Skeletal muscle satellite cell (primary cell): ENCODE measurements around the gene COPZ2.

ENCODE experiments used
- H3K27me3 ChIP-seq: 2 replicates; pipeline ENCODE4 v1.7.0; 2013; ENCODE audit warnings: low read length; ENCODE audit not compliant: control insufficient read depth, insufficient read depth
- H3K36me3 ChIP-seq: 2 replicates; pipeline ENCODE4 v1.7.0; 2013; ENCODE audit warnings: mild to moderate bottlenecking, control low read depth, low read length; ENCODE audit not compliant: insufficient read depth
- H3K4me1 ChIP-seq: 2 replicates; pipeline ENCODE4 v1.7.0; 2013; ENCODE audit warnings: low read length; ENCODE audit not compliant: control insufficient read depth, insufficient read depth
- H3K4me2 ChIP-seq: 2 replicates; pipeline ENCODE4 v1.7.0; 2013; ENCODE audit warnings: mild to moderate bottlenecking, low read length
- H3K4me3 ChIP-seq: 2 replicates; pipeline ENCODE4 v1.7.0; 2013; ENCODE audit warnings: low read length
- H3K9ac ChIP-seq: 2 replicates; pipeline ENCODE4 v1.7.0; 2013; ENCODE audit warnings: mild to moderate bottlenecking, low read depth, low read length, moderate library complexity
- H3K9me3 ChIP-seq: replicated peaks from 2 replicates; pipeline ENCODE4 v1.7.0; 2013; ENCODE audit warnings: mild to moderate bottlenecking, control low read depth, low read length

COPZ2 gene

GRCh38 chr17:48014595-48015111, 22.9 kb downstream of the COPZ2 start:
- peaks cover 10% of the 10 kb centered on the region for H3K4me1 ChIP-seq
- no peaks in the 10 kb centered on the region for H3K36me3 ChIP-seq
- H3K27me3 ChIP-seq, result peaks cover 11% of the 10 kb centered on the region
- no peak overlapping the region for H3K4me3 ChIP-seq
- H3K9ac ChIP-seq, result no peak overlapping the region
- H3K9me3 ChIP-seq, result no peaks in the 10 kb centered on the region
- no peak overlapping the region for H3K4me2 ChIP-seq

GRCh38 chr17:48013876-48014594, 23.6 kb downstream of the COPZ2 start:
- Histone ChIP-seq H3K27me3 (peaks cover 11% of the 10 kb centered on the region), H3K4me1 (peaks cover 10% of the 10 kb centered on the region), H3K9ac (no peak overlapping the region), H3K9me3 (no peaks in the 10 kb centered on the region), H3K4me3 (no peak overlapping the region), H3K36me3 (no peaks in the 10 kb centered on the region), H3K4me2 (no peak overlapping the region)

DNA sequence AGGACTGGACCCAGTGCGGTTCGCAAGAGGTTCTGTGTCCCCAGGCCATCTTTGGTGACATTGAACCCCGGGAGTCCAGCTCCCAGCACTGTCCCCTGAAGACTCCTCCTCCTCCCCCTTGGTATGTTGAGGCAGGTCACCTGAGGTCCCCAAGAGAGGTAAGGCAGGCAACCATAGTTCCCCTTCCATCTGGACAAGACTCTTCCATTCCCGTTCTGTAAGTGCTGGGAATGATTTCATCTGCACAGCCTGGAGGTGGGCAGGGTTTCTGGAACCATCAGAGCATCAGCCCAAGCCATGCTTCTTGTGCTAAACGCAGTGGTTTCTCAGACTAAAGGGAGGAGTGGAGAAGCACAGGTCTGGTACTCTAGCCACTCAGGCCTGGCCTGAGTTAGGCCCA, 24.9 kb downstream of the COPZ2 start:
- Histone ChIP-seq H3K4me3 (peak overlapping the region; percentile 66), H3K9ac (no peak overlapping the region), H3K4me1 (peaks cover 10% of the 10 kb centered on the region), H3K9me3 (no peaks in the 10 kb centered on the region), H3K4me2 (peak overlapping the region; percentile 82), H3K36me3 (no peaks in the 10 kb centered on the region), H3K27me3 (peaks cover 11% of the 10 kb centered on the region)

DNA sequence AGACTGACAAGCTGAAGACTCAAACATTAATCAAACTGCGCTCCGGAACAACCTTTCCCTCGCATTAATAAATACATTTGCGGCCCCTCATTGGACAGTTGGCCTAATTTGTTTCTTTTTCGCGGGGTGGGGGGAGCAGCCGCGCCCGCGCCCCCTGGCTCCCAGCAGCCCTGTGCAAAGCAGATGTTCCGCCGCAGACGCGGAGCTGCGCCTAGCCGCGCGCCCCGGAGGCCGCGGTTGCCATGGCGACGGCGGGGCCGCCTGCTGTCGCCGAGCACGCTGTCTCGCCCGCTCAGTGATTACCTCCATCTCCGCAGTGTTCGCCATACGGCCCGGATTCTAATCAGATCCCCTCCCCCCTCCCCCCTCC, 25.5 kb downstream of the COPZ2 start:
- Histone ChIP-seq H3K4me3 (peak overlapping the region; percentile 66), H3K4me1 (peaks cover 10% of the 10 kb centered on the region), H3K27me3 (peaks cover 11% of the 10 kb centered on the region), H3K36me3 (no peaks in the 10 kb centered on the region), H3K9me3 (no peaks in the 10 kb centered on the region), H3K4me2 (peak overlapping the region; percentile 82), H3K9ac (peak overlapping the region; percentile 37)

DNA sequence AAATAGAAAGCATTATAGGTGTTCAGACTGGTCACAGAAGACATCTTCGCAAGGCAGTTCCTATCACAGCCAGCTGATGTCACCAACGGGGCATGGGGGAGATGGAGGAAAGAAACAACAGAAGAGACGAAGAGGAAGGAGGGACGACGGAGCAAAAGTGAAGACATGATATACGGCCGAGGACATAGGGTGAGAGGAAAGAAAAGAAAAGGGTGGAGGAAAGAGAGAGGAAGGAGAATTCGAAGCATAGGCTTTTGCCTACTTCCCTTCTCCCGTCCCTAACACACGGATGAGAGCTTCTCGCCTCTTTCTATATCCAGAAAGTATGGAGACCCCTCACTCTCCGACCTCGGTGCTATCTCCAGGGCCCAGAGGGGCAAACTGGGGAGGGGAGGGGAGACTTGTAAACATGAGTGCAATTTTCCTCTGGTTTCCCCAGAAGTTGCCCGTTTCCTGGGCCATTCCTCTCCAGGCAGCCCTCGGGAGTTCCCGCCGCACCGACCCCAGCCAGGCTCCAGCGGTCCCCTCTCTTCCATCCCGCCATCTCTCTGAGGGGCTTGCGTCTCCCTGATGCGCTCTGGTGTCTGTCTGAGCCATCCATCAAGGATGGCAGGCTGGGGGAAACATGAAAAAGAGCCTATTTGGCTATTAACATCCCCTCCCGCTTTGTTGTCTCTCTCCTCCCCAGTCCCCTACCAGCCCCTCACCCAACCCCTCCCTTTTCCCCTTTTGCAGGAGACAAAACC, 26.0 kb downstream of the COPZ2 start:
- Histone ChIP-seq H3K27me3 (peaks cover 11% of the 10 kb centered on the region), H3K4me3 (peak overlapping the region; percentile 66), H3K4me1 (peaks cover 10% of the 10 kb centered on the region), H3K9ac (peak overlapping the region; percentile 37), H3K36me3 (no peaks in the 10 kb centered on the region), H3K4me2 (peak overlapping the region; percentile 82), H3K9me3 (no peaks in the 10 kb centered on the region)

DNA sequence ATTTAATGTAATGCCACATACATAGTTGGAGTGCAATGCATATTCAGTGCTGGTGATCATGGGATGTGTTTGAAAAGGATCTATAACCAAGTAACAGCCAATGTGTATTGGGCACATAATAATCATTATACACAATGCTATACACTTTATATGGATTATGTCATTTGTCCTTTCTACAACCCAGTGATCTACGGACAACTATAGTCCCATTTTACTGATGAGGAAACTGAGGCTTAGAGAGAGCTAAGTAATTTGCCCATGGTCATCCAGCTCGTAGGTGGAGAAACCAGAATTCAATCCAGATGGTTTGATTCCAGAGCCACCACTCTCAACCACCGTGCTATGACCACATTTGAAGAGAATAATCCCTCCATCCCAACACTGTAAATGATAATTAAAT, 27.4 kb downstream of the COPZ2 start:
- Histone ChIP-seq H3K36me3 (no peaks in the 10 kb centered on the region), H3K4me2 (no peak overlapping the region), H3K9ac (no peak overlapping the region), H3K9me3 (no peaks in the 10 kb centered on the region), H3K4me1 (peaks cover 18% of the 10 kb centered on the region), H3K27me3 (peaks cover 11% of the 10 kb centered on the region), H3K4me3 (no peak overlapping the region)

- Histone ChIP-seq H3K36me3 (no peaks in the 10 kb centered on the region), H3K4me1 (peaks cover 39% of the 10 kb centered on the region), H3K9me3 (no peaks in the 10 kb centered on the region), H3K9ac (no peak overlapping the region), H3K4me2 (no peak overlapping the region), H3K27me3 (no peaks in the 10 kb centered on the region), H3K4me3 (no peak overlapping the region)
Observed at GRCh38 chr17:48006936-48007709, 30.5 kb downstream of the COPZ2 start.

DNA sequence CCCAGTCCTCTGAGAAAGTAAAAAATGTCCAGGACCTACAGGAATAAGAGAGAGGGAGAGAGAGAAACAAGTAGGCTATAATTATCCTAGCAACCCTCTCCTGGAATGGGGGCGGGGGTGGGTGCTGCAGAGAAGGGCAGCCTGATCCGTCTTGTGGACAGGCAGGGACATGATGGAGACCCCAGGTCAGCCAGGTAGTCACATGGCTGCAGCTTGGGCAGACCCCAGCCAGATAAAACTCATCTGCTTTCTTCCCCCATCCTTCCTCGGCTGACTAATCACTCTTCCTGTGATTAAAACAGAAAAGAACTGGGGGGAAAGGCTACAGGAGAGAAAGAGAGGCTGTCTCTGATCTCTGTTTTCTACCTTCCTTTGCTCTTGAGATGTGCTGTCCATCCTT, 32.6 kb downstream of the COPZ2 start:
- Histone ChIP-seq H3K4me3 (no peak overlapping the region), H3K36me3 (no peaks in the 10 kb centered on the region), H3K9ac (no peak overlapping the region), H3K9me3 (no peaks in the 10 kb centered on the region), H3K4me2 (no peak overlapping the region), H3K4me1 (peaks cover 36% of the 10 kb centered on the region), H3K27me3 (no peaks in the 10 kb centered on the region)

DNA sequence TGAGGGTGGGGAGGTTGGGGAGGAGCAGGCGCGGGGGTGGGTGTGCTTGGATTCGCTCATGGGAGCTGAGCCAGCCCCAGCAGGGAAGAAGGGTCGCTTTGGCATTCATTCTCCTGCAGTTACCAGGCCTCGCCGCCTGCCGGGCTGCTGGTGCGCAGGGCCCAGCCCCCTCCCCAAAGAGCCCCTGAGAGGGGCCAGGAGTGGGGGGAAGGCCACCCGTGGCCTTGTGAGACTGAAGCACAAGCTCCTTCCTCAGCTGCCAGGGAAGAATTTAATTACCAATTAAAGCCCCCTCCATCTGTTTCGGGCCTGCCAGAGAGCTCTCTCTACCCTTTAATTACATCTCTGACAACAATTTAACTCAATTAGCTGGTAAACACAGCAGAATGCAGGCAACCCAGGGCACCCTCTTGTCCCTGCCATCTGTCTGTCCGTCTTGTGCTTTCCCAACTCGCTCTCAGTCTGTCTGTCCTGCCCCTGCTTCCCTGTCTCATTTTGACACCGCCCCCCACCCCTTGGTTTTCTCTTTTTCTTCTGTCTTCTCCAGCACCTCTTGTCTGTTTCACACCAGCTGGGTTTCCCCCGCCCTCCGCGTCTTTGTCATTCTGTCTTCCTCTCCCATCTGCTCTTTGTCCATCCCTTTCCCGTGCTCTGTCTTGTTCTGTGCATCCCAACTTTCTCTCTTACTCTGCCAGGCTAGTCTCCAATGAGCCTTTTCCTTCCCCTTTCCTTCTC, 34.0 kb downstream of the COPZ2 start:
- Histone ChIP-seq H3K4me1 (peaks cover 46% of the 10 kb centered on the region), H3K9ac (no peak overlapping the region), H3K9me3 (no peaks in the 10 kb centered on the region), H3K4me2 (no peak overlapping the region), H3K27me3 (no peaks in the 10 kb centered on the region), H3K36me3 (no peaks in the 10 kb centered on the region), H3K4me3 (no peak overlapping the region)

DNA sequence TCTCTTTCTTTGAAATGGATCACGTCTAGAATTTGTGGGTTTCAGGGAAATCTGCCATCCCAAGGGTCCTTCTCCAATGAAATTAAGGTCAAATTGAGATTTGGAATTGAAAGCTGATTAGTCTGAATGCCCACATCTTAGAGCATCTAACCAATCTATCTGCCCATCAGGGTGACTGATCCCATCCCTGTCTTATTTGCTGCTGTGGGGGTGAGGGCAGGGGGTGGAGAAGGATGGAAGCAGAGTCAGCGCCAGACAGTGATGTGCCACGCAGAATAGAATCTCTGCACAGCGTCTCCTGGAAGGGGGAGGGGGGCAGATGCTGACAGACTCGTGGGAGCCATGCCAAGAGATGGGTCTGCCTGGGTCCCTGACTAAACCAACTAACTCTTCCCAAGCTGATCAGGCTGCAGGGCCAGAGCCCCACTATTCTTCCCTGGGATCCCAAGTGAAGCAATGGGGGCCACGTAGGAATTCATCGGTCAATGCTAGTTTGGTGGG, 34.6 kb downstream of the COPZ2 start:
- H3K4me3 ChIP-seq, result peak overlapping the region; percentile 6
- peak overlapping the region; percentile 29 for H3K4me2 ChIP-seq
- H3K4me1 ChIP-seq, result peaks cover 46% of the 10 kb centered on the region

More for the DNA sequence above, 34.6 kb downstream of the COPZ2 start:
- Histone ChIP-seq H3K9ac (peak overlapping the region; percentile 67), H3K27me3 (no peaks in the 10 kb centered on the region), H3K9me3 (no peaks in the 10 kb centered on the region), H3K36me3 (no peaks in the 10 kb centered on the region)
